ENCODE data around the gene PCSK2. TPM values are rescaled to one million over a fixed set of nuclear protein-coding genes. Genes with fewer than 3 reads are reported as not detected.

PCSK2 gene
- total RNA-seq, 3 donors from 2014 or later (not counting 1 experiment from before 2014, with no cell fraction given): not detected

DNA sequence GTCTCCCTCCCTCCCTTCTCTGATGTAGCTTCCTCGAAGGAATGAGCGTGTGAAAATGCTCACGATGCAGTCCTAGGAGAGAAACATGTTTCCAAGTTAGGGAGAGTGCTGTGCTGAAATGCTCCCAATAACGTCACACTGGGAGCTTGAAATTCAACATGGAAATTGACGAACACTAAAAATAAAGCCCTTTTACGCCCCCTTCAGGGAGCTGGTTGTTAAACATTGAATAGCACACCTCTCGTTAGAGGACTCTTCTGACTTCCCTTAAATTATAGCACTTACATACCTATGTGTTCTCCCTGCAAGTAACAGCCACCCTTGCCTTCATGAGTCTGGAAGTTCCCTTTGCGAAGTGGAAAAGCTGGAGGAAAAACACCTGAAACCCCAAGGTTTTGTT is 215.7 kb downstream of the PCSK2 start:
- Histone ChIP-seq H3K4me1 (ENCODE audit: control insufficient read depth, insufficient read depth, low read length) (no peaks in the 10 kb centered on the region), H3K9me3 (ENCODE audit: control insufficient read depth, insufficient read depth, low read length) (no peaks in the 10 kb centered on the region), H3K4me3 (ENCODE audit: low read length) (no peak overlapping the region), H3K27ac (ENCODE audit: low read length) (no peak overlapping the region), H3K36me3 (ENCODE audit: control insufficient read depth, insufficient read depth, low read length) (no peaks in the 10 kb centered on the region), H3K27me3 (ENCODE audit: control insufficient read depth, insufficient read depth, low read length) (no peaks in the 10 kb centered on the region)
- no peak for DNase-seq
- no peaks in the 10 kb centered on the region for H3K4me1 Mint-ChIP-seq
- H3K36me3 Mint-ChIP-seq: no peaks in the 10 kb centered on the region
- intact Hi-C loops (cut with micrococcal nuclease): no loop called here
- H3K27ac Mint-ChIP-seq: no peak overlapping the region
- ATAC-seq: no peak
- TF ChIP-seq, protein P1, sequence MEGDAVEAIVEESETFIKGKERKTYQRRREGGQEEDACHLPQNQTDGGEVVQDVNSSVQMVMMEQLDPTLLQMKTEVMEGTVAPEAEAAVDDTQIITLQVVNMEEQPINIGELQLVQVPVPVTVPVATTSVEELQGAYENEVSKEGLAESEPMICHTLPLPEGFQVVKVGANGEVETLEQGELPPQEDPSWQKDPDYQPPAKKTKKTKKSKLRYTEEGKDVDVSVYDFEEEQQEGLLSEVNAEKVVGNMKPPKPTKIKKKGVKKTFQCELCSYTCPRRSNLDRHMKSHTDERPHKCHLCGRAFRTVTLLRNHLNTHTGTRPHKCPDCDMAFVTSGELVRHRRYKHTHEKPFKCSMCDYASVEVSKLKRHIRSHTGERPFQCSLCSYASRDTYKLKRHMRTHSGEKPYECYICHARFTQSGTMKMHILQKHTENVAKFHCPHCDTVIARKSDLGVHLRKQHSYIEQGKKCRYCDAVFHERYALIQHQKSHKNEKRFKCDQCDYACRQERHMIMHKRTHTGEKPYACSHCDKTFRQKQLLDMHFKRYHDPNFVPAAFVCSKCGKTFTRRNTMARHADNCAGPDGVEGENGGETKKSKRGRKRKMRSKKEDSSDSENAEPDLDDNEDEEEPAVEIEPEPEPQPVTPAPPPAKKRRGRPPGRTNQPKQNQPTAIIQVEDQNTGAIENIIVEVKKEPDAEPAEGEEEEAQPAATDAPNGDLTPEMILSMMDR (IDR thresholded peaks at IDR 0.05): no peak
- no peaks in the 10 kb centered on the region for H3K9me3 Mint-ChIP-seq
- 31% methylated on average over 6 of the region's 8 CpGs for WGBS (ENCODE audit: insufficient coverage)
- no peak overlapping the region for H3K4me3 Mint-ChIP-seq
- H3K27me3 Mint-ChIP-seq (ENCODE audit: low read depth in 2 of 2): peaks cover 22 to 41% of the 10 kb centered on the region in 2 donors

DNA sequence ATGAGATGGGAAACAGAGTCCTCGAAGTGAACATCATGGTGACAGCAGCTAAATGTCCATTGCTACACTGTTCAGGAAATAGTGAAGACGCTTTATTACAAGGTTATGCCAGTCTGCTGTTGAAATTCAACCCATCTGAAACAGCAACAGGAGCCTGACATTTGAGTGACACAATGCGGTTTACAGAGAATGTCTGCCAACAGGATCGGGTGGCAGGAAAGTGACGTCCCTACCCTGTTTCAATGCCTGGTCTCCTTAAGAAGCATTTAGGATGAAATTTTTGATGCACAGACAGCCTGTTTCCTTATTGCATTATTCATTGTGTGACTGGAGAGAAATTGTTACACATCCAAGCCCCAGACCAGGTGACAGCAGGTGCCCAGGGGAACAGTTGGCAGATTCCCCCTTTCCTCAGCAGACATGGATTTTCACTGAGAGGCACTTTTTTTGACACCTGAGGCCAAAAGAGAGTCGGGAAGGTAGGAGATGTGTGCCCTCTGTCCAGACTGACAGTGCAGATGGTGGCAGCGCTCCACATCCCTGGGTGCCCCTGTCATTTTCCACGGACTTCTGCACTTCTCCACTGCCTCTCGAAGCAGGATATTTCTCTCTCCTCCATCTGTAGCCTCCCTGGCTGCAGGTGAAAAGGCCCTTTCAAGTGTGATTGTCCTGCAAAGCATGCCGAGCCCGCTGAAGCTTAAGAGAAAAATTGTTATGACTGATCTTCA is 216.5 kb downstream of the PCSK2 start:
- H3K27ac Mint-ChIP-seq: no peak overlapping the region
- H3K27me3 Mint-ChIP-seq (ENCODE audit: low read depth in 2 of 2): peaks cover 22 to 41% of the 10 kb centered on the region in 2 donors
- no peak overlapping the region for H3K27ac ChIP-seq (ENCODE audit: low read length)
- no peaks in the 10 kb centered on the region for H3K4me1 Mint-ChIP-seq
- intact Hi-C loops (cut with micrococcal nuclease): no loop called here
- H3K9me3 Mint-ChIP-seq: no peaks in the 10 kb centered on the region
- no peaks in the 10 kb centered on the region for H3K27me3 ChIP-seq (ENCODE audit: control insufficient read depth, insufficient read depth, low read length)
- TF ChIP-seq, protein P1 (IDR thresholded peaks at IDR 0.05): no peak
- H3K4me3 Mint-ChIP-seq: no peak overlapping the region
- 83% methylated on average over 11 of the region's 11 CpGs for WGBS (ENCODE audit: insufficient coverage)
- H3K4me3 ChIP-seq (ENCODE audit: low read length): no peak overlapping the region
- ATAC-seq: no peak
- no peaks in the 10 kb centered on the region for H3K4me1 ChIP-seq (ENCODE audit: control insufficient read depth, insufficient read depth, low read length)
- no peaks in the 10 kb centered on the region for H3K36me3 Mint-ChIP-seq
- no peak for DNase-seq
- H3K9me3 ChIP-seq (ENCODE audit: control insufficient read depth, insufficient read depth, low read length): no peaks in the 10 kb centered on the region
- no peaks in the 10 kb centered on the region for H3K36me3 ChIP-seq (ENCODE audit: control insufficient read depth, insufficient read depth, low read length)

- Mint-ChIP-seq H3K4me1 (no peaks in the 10 kb centered on the region), H3K36me3 (no peaks in the 10 kb centered on the region), H3K27ac (no peak overlapping the region), H3K4me3 (no peak overlapping the region), H3K27me3 (ENCODE audit: low read depth in 2 of 2) (peaks cover 22 to 41% of the 10 kb centered on the region in 2 donors), H3K9me3 (no peaks in the 10 kb centered on the region)
- no peaks in the 10 kb centered on the region for H3K4me1 ChIP-seq (ENCODE audit: control insufficient read depth, insufficient read depth, low read length)
- ATAC-seq: no peak
- no peaks in the 10 kb centered on the region for H3K36me3 ChIP-seq (ENCODE audit: control insufficient read depth, insufficient read depth, low read length)
- H3K27me3 ChIP-seq (ENCODE audit: control insufficient read depth, insufficient read depth, low read length): no peaks in the 10 kb centered on the region
- whole genome bisulfite sequencing (ENCODE audit: insufficient coverage): no CpG with 5 or more reads among the region's 2 CpGs
- no peak overlapping the region for H3K27ac ChIP-seq (ENCODE audit: low read length)
- intact Hi-C loops (cut with micrococcal nuclease): no loop called here
- no peak overlapping the region for H3K4me3 ChIP-seq (ENCODE audit: low read length)
- DNase-seq: no peak
- no peaks in the 10 kb centered on the region for H3K9me3 ChIP-seq (ENCODE audit: control insufficient read depth, insufficient read depth, low read length)
- TF ChIP-seq, protein P1 (IDR thresholded peaks at IDR 0.05): no peak
These were observed 217.3 kb downstream of the PCSK2 start for GRCh38 chr20:17444091-17444490.

GRCh38 chr20:17445543-17445942 is 218.7 kb downstream of the PCSK2 start:
- 86% methylated on average over 13 of the region's 13 CpGs for WGBS (ENCODE audit: insufficient coverage)
- H3K36me3 ChIP-seq (ENCODE audit: control insufficient read depth, insufficient read depth, low read length): no peaks in the 10 kb centered on the region
- intact Hi-C loops (cut with micrococcal nuclease): no loop called here
- no peak overlapping the region for H3K4me3 Mint-ChIP-seq
- peaks cover 25 to 45% of the 10 kb centered on the region in 2 donors for H3K27me3 Mint-ChIP-seq (ENCODE audit: low read depth in 2 of 2)
- TF ChIP-seq, protein P1 (IDR thresholded peaks at IDR 0.05): no peak
- no peaks in the 10 kb centered on the region for H3K27me3 ChIP-seq (ENCODE audit: control insufficient read depth, insufficient read depth, low read length)
- no peaks in the 10 kb centered on the region for H3K9me3 Mint-ChIP-seq
- H3K9me3 ChIP-seq (ENCODE audit: control insufficient read depth, insufficient read depth, low read length): no peaks in the 10 kb centered on the region
- DNase-seq (no peak), ATAC-seq (no peak)
- H3K27ac Mint-ChIP-seq: no peak overlapping the region
- H3K27ac ChIP-seq (ENCODE audit: low read length): no peak overlapping the region
- no peaks in the 10 kb centered on the region for H3K4me1 Mint-ChIP-seq
- no peaks in the 10 kb centered on the region for H3K4me1 ChIP-seq (ENCODE audit: control insufficient read depth, insufficient read depth, low read length)
- H3K4me3 ChIP-seq (ENCODE audit: low read length): no peak overlapping the region
- no peaks in the 10 kb centered on the region for H3K36me3 Mint-ChIP-seq
